Kidney capillary endothelial cell (primary cell): ENCODE measurements around the gene SLC6A12.
"Not testable (repeated sequence)": the region's sequence is repeated elsewhere in the genome, so short reads cannot be mapped to it uniquely, and the experiment has no call there.

Source experiments
- DNase-seq: peaks from one replicate; pipeline ENCODE4 v3.0.0-alpha.2; 2018; ENCODE audit warnings: low spot score

Gene SLC6A12

DNA sequence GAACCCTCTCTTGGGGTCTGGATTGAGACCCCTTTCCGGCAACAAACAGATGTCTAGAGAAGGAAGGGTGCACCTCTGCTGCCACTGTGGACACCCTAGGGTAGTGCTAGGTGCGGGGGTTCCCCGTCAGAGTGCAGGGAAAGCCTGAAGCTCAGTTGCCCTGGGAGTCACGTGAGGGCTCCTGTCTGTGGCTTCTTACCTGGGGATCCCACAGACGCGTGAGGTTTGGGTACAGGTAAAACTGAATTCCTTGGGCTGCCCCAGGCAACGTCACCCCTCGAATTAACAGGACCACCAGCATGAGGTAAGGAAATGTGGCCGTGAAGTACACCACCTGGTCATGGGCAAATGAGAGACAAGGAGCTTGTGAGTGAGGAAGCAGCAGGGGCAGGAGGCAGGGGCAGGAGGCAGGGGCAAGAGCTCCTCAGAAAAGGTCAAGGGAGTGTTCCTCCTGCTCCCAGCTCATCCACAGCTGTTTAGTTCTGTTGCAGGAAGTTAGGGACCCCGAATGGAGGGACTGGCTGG is 21.0 kb upstream of the SLC6A12 start:
- DNase-seq = no peak

DNA sequence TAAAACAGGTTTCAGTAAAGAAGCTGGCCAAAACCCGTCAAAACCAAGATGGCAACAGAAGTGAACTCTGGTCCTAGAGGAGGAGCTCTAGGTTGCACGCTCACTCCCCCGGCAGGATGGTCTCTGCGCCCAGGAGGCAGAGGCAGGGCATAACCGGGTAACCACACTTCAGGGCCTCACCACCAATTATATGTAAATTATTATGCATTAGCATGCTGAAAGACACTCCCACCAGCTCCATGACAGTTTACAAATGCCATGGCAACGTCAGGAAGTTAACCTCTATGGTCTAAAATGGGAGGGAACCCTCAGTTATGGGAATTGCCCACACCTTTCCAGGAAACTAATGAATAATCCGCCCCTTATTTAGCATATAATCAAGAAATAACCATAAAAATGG is 20.1 kb upstream of the SLC6A12 start:
- no peak for DNase-seq

DNA sequence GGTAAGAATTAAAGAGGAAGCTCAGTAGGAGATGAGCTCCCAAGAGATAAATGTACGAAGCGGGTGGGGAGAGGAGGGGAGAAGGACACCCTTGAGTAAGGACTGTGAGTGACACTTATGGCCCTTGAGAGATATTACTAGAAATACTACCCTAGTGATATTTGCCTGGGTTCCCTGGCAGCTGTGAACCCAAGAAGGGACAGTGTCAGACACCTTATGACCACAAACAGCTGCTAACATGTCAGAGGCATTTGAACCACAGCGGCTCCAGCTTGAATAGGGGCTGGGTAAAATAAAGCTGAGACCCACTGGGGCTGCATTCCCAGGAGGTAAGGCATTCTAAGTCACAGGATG is 19.6 kb upstream of the SLC6A12 start:
- DNase-seq = no peak

DNA sequence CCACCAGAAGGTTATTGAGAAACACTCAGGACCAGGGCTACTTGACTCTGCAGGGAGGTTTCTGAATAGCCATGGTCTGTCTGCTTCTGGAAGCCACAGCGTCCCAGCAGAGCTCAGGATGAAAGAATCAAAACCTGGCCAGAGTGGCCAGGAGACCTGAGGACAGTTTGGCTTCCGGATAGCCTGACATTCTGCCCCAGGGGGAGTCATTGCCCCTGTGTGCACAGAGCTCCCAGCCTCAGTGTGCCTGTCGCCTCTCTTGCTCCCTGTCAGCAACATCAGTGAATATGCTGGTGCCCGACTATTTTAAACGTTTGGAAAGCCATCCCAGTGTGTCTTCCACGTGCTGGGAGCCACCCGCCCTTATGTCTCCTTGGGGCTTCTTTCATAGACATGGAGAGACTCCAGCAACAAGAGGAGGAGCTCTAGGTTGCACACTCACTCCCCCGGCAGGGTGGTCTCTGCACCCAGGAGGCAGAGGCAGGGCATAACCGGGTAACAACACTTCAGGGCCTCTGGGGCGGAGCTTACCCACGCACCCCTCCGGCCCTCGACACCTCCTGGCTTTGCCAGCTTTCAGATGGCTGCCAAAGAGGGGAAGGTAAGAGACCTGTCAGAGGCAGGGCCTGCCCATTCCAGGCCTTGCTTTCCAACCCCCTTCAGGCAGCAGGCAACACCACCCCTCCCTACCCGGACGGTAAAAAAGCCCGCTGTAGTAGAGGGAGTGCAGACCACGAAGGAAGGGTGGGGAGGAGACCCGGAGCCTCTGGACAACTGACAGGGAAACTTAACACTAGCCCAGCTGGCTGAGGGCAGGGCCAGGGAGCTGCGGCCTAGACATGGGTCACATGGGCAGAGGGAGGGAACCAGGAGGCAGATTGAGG is 19.0 kb upstream of the SLC6A12 start:
- no peak for DNase-seq

DNA sequence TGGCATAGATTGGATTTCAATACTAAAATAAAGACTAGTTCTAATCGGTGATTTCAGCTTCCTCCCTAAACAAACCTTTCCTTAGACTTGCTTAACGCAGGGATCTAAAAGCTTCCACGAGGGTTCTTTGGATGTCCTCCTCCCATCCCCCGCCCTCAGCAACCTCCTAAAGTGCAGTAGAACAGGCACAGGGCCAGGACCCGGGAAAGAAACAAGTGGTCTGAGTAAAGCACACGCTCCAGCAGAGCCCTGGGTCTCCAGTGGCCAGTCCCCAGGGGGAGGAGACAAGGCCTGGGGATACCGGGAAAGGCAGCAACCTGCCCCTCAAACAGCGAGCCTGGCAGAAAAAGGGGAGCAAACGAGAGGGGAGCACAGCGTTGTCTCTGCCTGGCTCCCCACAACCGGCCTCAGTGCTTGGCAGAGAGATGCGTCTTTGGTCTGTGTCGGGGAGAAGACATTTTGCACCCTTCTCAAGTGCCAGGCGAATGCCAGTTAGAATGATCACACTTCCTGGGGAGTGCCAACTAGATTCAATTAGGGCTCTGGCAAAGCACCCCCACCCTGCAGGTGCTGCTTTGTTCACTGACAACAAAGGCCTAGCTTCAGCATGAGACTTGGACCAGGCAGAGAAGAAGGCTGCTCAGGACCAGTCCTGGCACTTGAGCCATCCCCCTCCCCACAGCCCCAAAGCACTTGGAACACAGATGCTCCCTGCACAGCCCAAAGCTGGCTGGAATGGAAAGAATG is 17.1 kb upstream of the SLC6A12 start:
- DNase-seq = no peak

GRCh38 chr12:229441-230191 is 15.7 kb upstream of the SLC6A12 start:
- DNase-seq = no peak

DNA sequence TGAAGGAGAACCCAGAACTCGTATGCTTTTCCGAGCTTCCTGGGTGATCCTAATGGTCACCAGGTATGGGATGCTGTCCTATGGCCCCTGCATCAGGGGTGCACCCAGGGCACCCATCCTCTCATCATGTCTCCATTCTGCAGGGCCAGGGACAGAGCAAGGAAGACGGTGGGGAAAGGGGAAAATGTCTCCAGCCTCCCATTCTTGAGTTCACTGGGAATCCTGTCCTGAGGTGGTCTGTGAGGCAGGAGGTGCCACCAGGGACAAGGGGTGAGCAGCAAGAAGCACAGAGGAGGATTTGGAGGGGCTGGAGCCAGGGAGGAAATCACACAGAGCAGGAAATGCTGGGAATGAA is 14.9 kb upstream of the SLC6A12 start:
- no peak for DNase-seq

DNA sequence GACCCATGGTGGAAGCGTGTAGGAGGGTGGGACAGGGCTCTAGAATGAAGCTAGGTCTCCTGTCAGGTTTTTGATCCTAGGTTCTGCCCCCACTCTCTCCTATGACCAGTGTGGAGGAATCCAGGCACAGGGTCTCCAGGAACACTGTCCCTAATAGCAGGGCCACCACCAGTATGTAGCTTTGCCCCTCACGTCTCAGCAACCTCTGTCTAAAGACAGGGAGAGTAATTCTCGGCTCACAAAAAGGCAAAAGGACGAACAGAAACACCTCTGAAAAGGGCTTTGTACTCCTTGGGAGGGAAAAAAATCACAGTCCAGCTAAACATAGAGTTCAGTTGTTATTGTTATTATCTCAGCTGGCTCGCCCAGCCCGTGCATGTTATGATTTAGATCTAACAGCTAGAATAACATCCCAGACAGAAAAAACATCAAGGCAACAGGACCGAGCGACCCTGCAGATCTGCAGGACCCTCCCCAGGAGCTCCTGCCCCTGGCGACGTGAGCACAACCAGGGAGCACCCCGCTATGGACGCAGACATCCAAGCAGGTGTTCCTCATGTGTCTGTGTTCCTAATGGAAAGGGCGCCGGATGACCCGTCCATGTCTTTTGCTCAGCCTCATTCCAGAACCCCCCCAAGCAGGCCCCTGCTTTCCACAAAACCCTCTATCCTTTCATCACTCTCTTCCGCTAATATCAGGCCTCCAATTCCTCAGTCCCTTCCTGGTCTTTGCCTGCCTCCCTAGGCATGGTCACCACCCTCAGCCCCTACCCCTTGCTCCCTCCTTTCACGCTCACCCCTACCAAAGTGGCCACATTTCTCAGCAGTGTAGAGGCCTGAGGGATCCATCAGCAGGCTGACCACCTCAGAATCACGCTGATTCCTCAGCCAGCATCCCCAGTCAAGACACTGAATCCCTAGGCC is 14.2 kb upstream of the SLC6A12 start:
- no peak for DNase-seq

GRCh38 chr12:227286-227915 is 13.4 kb upstream of the SLC6A12 start:
- no peak for DNase-seq

- no peak for DNase-seq
These were observed 12.4 kb upstream of the SLC6A12 start for GRCh38 chr12:226401-226800.

- DNase-seq = no peak
These were observed 11.1 kb upstream of the SLC6A12 start for GRCh38 chr12:225012-225411.

- no peak for DNase-seq
These were observed 10.4 kb upstream of the SLC6A12 start for GRCh38 chr12:224330-224729.

DNA sequence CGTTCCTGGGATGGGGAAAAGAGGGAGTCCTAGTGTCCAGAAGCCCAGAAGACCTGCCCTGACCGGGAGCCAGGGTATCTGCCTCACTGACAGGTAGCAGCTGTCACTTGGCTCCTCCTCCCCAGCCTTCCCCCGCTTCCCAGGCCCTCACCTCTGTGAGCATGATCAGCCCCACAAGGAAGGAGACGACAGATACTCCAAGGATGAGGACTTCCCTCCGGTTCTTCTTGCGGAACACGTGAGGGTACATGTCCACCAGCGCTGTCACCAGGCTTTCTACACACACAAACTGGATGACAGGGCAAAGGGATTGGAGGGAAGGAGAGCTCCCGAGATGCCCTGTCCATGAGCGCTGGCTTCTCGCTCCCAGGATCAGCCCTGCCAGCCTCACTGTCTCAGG is 9.9 kb upstream of the SLC6A12 start:
- no peak for DNase-seq

GRCh38 chr12:221736-222135 is 7.8 kb upstream of the SLC6A12 start:
- no peak for DNase-seq

GRCh38 chr12:220946-221550 is 7.1 kb upstream of the SLC6A12 start:
- DNase-seq = no peak

DNA sequence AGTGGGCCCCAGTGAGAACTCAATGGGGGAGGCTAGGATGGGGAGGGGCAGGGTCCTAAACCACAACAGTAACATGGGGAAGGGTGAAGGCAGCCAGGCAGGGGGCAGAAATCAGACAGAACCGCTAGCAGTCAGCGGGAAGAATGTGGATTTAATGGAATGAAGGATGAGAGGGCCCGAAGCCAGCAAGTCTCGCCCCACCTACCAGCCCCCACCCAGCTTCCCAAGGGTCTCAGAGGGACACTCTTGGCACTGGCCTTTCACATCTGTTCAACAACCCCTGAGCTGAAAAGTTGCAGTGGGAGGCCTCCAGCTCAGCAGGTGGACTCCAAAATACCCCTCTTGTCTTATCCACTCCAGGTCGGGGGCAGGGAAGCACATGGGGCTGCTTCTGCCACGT is 6.5 kb upstream of the SLC6A12 start:
- DNase-seq = no peak

DNA sequence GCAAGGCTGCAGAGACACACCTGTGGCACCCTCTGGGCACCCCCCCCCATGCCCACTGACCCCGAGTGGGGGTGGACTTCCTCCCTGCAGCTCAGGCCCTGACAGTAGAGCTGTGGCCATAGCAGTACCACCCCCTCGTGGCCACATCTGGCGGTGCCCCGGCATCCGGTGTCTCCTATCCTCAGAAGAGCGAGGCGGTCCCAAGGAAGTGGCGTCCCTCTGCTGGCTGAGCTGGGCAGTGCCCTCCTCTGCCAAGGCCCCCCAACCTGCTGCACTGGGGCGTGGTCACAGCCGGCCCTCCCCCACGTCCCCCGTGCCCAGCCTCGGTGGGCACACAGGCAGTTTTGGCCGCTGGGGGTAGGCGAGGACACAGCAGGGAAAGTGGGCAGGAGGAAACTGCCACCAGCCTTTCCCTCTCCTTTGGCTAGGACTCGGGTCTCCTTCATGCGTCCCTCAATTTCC is 6.0 kb upstream of the SLC6A12 start:
- DNase-seq = peak; percentile 70

- DNase-seq = no peak
These were observed 5.0 kb upstream of the SLC6A12 start for GRCh38 chr12:218728-219590.

DNA sequence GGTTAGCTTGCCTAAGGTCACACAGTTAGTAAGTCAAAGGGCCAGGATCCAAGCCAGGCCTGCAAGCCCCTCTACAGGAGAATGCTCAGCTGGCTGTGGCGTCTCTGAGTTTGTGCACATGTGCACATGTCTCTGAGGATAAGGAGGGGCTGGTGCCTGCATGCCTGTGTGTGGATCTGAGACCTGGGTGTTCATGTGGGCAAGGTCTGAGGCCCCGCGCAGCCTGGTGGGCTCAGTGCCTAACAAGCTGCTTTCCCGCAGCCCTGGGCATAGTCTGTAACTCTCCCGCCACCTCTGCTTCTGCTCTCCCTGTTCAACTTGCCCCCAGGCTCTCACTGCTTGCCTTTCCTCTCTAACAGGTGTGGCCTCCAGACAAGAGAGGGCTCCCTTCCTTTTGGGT is 4.3 kb upstream of the SLC6A12 start:
- DNase-seq = no peak

DNA sequence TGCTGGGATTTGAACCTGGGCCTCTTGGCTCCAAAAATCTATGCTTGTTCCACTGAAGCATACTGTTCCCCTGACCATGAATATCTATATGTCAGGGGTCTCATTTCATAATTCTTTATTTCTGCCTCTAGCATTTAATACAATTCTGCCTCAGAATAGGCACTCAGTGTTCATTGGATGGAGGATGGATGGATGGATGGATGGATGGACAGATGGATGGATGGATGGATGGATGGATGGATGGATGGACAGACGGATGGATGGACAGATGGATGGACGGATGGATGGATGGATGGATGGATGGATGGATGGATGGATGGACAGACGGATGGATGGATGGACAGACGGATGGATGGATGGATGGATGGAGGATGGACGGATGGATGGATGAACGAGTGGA is 3.1 kb upstream of the SLC6A12 start:
- DNase-seq = not testable (repeated sequence)
